GM21576 (cell line): ENCODE measurements around the gene CGRRF1.

Experiments
- ATAC-seq: cut with Tn5 transposase; IDR thresholded peaks from one replicate; pipeline ENCODE4 v1.9.1; 2021; ENCODE audit warnings: mild to moderate bottlenecking, moderate library complexity; ENCODE audit not compliant: unreplicated experiment

CGRRF1 gene

DNA sequence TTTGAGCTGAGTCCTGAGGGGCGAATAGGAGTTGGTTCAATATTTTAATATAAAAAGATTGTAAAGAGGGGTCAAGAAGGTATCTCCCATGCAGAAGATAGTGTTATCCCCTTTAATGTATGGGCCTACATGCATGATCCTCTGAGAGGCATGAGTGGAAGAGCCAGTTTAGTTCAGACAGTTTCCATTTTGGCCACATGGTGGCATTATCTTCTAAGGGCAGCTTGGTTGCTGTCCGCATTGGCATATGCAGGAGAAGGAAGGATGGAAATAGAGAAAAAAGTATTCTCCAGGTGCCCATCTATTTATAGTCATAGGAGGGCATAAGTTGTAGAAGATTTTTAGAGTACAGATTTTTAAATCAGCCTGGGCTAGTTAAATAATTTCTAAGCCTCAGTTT, 62.6 kb downstream of the CGRRF1 start:
- ATAC-seq, result no peak

DNA sequence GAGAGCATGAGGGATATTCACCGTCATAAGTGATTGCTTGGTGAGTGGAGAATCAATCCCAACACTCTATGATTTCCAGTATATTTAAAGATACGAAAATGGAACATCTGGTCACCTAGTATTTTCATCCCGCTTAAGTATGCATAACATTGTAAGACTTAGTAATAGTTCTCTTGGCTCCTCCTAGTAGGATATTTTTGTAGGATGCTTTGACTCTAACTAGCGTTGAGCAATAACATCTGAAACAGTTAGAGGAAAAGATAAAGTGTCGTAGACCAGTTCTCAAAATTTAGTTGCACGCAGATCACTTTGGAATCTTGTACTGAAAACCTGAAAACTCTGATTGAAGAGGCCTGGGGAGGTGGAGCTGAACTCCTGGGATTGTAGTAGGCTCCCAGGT, 64.8 kb downstream of the CGRRF1 start:
- ATAC-seq, result no peak

DNA sequence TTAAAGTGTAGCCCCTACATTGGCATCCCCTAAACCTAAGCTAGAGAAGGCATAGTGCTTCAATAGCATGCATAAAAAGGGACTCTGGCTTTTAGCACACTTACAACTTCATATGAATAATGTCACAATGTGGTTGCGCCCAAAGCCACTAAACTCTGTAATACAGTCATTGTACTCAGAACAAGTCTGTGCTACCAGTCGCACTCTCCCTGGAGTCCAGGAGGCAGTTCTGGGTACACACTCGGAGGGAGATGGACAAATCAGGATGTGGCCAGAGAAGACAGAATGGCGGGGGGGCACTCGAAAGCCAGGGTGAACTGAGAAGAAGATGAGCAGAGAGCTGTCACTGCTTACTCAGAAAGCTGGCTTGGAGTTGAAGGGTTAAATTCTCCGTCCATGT, 67.8 kb downstream of the CGRRF1 start:
- no peak for ATAC-seq

GRCh38 chr14:54577977-54578376, 68.3 kb downstream of the CGRRF1 start:
- no peak for ATAC-seq

DNA sequence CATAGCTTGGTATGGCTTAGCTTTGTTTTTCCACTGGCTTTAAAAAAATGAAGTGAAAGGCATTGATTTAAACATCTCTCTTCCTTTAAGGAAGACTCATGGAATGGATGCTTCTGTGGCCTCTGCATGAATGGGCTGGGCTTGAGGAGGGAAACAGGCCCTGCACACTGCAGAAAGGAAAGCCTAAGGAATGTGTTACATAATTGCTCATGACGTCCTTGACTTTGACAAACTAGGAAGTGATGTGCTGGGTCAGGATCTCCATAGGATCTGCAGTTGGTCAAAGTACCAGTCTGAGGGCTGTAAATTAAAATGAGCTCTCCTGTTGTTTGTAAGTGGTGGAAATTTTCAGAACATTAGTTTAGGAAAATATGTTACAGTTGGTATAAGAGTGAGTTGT, 69.9 kb downstream of the CGRRF1 start:
- no peak for ATAC-seq

DNA sequence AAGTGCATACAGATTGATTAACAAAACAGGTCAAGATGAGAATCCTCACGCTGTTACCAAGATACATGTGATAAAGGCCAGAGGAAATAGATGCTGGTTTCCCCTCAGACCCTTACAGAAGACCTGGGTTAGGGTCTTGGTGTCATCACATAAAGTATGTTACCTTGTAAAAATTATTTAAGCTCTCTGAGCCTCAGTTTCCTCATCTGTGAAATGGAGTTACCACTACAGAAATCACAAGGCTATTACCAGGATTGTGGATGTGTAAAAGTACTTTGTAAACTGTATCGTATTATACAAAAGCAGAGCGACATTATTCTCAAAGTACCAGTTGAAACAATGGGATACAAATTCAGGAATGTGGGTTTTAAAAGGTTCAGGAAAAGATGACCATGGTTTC, 71.2 kb downstream of the CGRRF1 start:
- ATAC-seq, result no peak

GRCh38 chr14:54582334-54582733, 72.6 kb downstream of the CGRRF1 start:
- no peak for ATAC-seq

DNA sequence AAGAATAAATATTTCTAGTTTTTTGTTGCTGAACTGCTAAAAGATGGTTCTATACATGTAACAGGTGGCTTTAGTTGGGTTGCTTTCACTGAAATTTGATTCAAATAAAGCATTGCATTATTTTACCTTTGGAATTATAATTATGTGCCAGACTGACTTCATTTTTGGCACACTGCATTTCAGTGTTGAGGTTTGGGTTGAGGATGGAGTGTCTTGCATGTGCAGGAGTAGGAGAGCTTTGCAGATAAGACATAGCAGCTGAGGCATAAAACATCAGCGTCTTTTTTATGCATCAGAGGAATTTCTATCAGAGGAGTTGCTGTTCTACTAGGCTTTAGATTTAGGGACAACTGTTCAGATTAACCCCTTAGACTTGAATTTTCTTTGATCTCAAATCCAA, 74.4 kb downstream of the CGRRF1 start:
- no peak for ATAC-seq

- ATAC-seq, result no peak
Observed at GRCh38 chr14:54585214-54585613, 75.5 kb downstream of the CGRRF1 start.
